Activated B cell treated with CpG ODN at 0.5 μM for 24 hours (primary cell): ENCODE results near the gene HSBP1. TPM values are rescaled to one million over a fixed set of nuclear protein-coding genes. Genes with fewer than 3 reads are reported as not detected.

Source experiments
- ATAC-seq: fragments of 200-7000 bp; cut with Tn5 transposase; one replicate; pipeline ENCODE4 v1.10.0; 2021; ENCODE audit warnings: low read depth, mild to moderate bottlenecking, moderate library complexity
- CTCF ChIA-PET: fragments of 350-600 bp; sonication (Branson Sonifier 250); formaldehyde crosslinking; loops from one replicate; lab custom pipeline; 2021; ENCODE audit warnings: antibody characterized with exemption; lab: Charles Lee
- POLR2A ChIA-PET: fragments of 350-600 bp; sonication (Branson Sonifier 250); formaldehyde crosslinking; loops from one replicate; lab custom pipeline; 2021; ENCODE audit warnings: antibody characterized with exemption; lab: Charles Lee
- DNase-seq: peaks from one replicate; pipeline ENCODE4 v3.0.0; 2022
- H3K27ac Mint-ChIP-seq: one replicate; pipeline ENCODE4 v1.8.0; 2020; ENCODE audit warnings: mixed read lengths
- H3K27me3 Mint-ChIP-seq: one replicate; pipeline ENCODE4 v1.8.0; 2021; ENCODE audit warnings: mixed read lengths
- H3K36me3 Mint-ChIP-seq: one replicate; pipeline ENCODE4 v1.8.0; 2021; ENCODE audit warnings: low read depth, mixed read lengths
- H3K4me1 Mint-ChIP-seq: one replicate; pipeline ENCODE4 v1.8.0; 2021; ENCODE audit warnings: mixed read lengths
- H3K4me3 Mint-ChIP-seq: one replicate; pipeline ENCODE4 v1.8.0; 2020; ENCODE audit warnings: mild to moderate bottlenecking, mixed read lengths
- H3K9me3 Mint-ChIP-seq: one replicate; pipeline ENCODE4 v1.8.0; 2020; ENCODE audit warnings: mixed read lengths
- CTCF ChIP-seq: fragments of 200-600 bp; IDR thresholded peaks from one replicate; pipeline ENCODE4 v1.8.0; 2022; ENCODE audit warnings: antibody characterized with exemption, mild to moderate bottlenecking
- intact Hi-C: fragments of 100-400 bp; cut with micrococcal nuclease; formaldehyde crosslinking; loops from one replicate; pipeline ENCODE4 v1.15.1; 2024
- total RNA-seq: library from RNA; stranded (reverse); gene quantifications from 2 replicates; pipeline ENCODE4 v1.2.3, GENCODE V29; 2022

Gene HSBP1
- total RNA-seq, 1 donor from 2014 or later, result 54.0 TPM

DNA sequence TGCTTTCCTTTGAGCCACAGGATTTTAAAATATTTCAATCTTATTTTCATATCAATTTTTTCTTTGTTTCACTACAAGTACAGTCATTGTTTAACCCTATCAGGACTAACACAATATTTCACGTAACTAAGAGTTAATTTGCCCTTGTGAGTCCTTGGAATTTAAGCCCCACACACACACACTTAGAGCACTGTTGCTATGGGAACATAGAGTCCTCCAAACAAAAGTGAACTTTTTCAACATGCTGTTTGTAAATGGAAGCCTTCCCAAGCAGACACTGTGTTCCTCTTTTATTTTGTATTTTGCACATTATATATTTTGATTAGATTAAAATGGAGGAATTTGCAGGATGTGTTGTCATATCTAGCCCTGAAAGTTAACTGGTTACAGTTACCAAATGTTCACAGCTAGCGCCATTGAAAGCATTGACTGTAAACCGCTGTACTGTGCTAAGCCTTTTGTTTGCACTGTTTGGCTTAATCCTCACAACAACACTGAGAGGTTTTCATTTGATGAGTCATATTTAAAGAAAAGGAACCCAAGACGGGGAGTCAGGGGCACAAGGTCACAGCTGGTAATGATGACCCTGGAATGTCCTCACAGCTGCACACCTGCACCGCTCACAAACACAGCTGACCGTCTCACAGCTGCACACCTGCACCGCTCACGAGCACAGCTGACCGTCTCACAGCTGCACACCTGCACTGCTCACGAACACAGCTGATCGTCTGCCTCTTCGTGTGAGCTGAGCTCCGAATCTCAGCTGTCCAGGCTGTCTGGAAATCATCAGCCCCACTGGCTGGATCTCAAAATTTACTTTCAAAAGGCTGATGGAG, 6.3 kb downstream of the HSBP1 start:
- no peak for TF ChIP-seq CTCF
- no peaks in the 10 kb centered on the region for H3K27me3 Mint-ChIP-seq
- H3K9me3 Mint-ChIP-seq, result no peaks in the 10 kb centered on the region
- peak; percentile 42 for ATAC-seq
- intact Hi-C loops, result no loop called here
- ChIA-PET CTCF (interaction anchor here (1.0 kb wide), 1 partner anchor 13 kb away, joined by 3 read pairs; no protein-coding TSS in a partner anchor), POLR2A (interaction anchor here (1.0 to 1.1 kb wide), 2 partner anchors 30 to 85 kb away, joined by 3 to 4 read pairs; partner anchors contain the start of gene MLYCD)
- H3K27ac Mint-ChIP-seq, result no peak overlapping the region
- no peak overlapping the region for H3K4me3 Mint-ChIP-seq
- H3K36me3 Mint-ChIP-seq, result peaks cover 38% of the 10 kb centered on the region
- DNase-seq, result no peak
- H3K4me1 Mint-ChIP-seq, result peaks cover 22% of the 10 kb centered on the region

GRCh38 chr16:83814659-83814985, 6.8 kb downstream of the HSBP1 start:
- DNase-seq, result no peak
- POLR2A ChIA-PET, result interaction anchor here (1.1 kb wide), 1 partner anchor 29 kb away, joined by 3 read pairs; no protein-coding TSS in a partner anchor
- Mint-ChIP-seq H3K27me3 (no peaks in the 10 kb centered on the region), H3K4me1 (peaks cover 20% of the 10 kb centered on the region), H3K9me3 (no peaks in the 10 kb centered on the region), H3K36me3 (peaks cover 35% of the 10 kb centered on the region), H3K4me3 (no peak overlapping the region), H3K27ac (no peak overlapping the region)
- CTCF ChIA-PET, result no interaction called here
- intact Hi-C loops, result no loop called here
- TF ChIP-seq CTCF, result no peak
- ATAC-seq, result no peak

DNA sequence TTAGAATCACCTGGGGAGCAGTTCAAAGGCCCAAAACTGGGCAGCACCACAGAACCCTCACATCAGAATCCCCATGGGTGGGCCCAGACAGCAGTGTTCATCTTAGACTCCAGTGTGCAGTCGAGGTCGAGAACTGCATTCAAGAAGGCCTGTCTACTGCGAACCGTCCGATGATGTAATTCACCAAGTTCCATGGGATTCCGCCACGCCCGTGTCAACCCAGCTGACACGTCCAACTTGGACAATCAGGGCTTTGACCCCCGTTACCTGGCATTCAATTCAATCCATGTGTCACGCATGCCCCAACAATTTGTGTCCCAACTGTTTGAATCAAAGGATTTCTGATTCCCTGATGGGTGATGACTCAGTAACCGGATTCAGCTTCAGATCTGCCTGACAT, 9.2 kb downstream of the HSBP1 start:
- no peak overlapping the region for H3K27ac Mint-ChIP-seq

GRCh38 chr16:83818276-83818675, 10.5 kb downstream of the HSBP1 start:
- TF ChIP-seq CTCF, result no peak
- H3K27ac Mint-ChIP-seq, result no peak overlapping the region
- peaks cover 1% of the 10 kb centered on the region for H3K36me3 Mint-ChIP-seq
- H3K4me3 Mint-ChIP-seq, result no peak overlapping the region
- H3K27me3 Mint-ChIP-seq, result peaks cover 3% of the 10 kb centered on the region
- DNase-seq (no peak), ATAC-seq (no peak)
- ChIA-PET POLR2A (no interaction called here), CTCF (no interaction called here)
- no peaks in the 10 kb centered on the region for H3K9me3 Mint-ChIP-seq
- H3K4me1 Mint-ChIP-seq, result peaks cover 5% of the 10 kb centered on the region
- intact Hi-C loops, result no loop called here

More for the DNA sequence above, 9.2 kb downstream of the HSBP1 start:
- Mint-ChIP-seq H3K27me3 (peaks cover under 1% of the 10 kb centered on the region), H3K4me1 (peaks cover 10% of the 10 kb centered on the region), H3K9me3 (no peaks in the 10 kb centered on the region), H3K4me3 (no peak overlapping the region), H3K36me3 (peaks cover 14% of the 10 kb centered on the region)
- ChIA-PET CTCF (no interaction called here), POLR2A (no interaction called here)
- DNase-seq (no peak), ATAC-seq (no peak)
- TF ChIP-seq CTCF, result no peak
- intact Hi-C loops, result no loop called here

- Mint-ChIP-seq H3K9me3 (no peaks in the 10 kb centered on the region), H3K36me3 (no peaks in the 10 kb centered on the region), H3K27me3 (peaks cover 3% of the 10 kb centered on the region), H3K4me1 (peaks cover 1% of the 10 kb centered on the region), H3K27ac (no peak overlapping the region), H3K4me3 (no peak overlapping the region)
- DNase-seq (no peak), ATAC-seq (no peak)
- ChIA-PET CTCF (no interaction called here), POLR2A (no interaction called here)
- TF ChIP-seq CTCF, result no peak
- intact Hi-C loops, result no loop called here
Measured at GRCh38 chr16:83819361-83819760, 11.6 kb downstream of the HSBP1 start.
